Measurements from ENCODE around the gene AGRN.
"Not testable (repeated sequence)": the region's sequence is repeated elsewhere in the genome, so short reads cannot be mapped to it uniquely, and the experiment has no call there.

- TF ChIP-seq ZFP30 (CRISPR knock-in tag; IDR thresholded peaks at IDR 0.05); CREB5 (CRISPR knock-in tag; IDR thresholded peaks at IDR 0.05; ENCODE audit: low read depth); ZFP3 (CRISPR knock-in tag; IDR thresholded peaks at IDR 0.05); RARB (CRISPR knock-in tag; IDR thresholded peaks at IDR 0.05); ZC3H10 (CRISPR knock-in tag; IDR thresholded peaks at IDR 0.05); ISL1 (CRISPR knock-in tag; IDR thresholded peaks at IDR 0.05); ARNTL (CRISPR knock-in tag; IDR thresholded peaks at IDR 0.05; ENCODE audit: borderline replicate concordance, low read depth); TCF4 (CRISPR knock-in tag; IDR thresholded peaks at IDR 0.05; ENCODE audit: borderline replicate concordance); GLIS3 (CRISPR knock-in tag; IDR thresholded peaks at IDR 0.05); ESRRG (CRISPR knock-in tag; IDR thresholded peaks at IDR 0.05): not testable (repeated sequence)
- TF ChIP-seq, protein P1, sequence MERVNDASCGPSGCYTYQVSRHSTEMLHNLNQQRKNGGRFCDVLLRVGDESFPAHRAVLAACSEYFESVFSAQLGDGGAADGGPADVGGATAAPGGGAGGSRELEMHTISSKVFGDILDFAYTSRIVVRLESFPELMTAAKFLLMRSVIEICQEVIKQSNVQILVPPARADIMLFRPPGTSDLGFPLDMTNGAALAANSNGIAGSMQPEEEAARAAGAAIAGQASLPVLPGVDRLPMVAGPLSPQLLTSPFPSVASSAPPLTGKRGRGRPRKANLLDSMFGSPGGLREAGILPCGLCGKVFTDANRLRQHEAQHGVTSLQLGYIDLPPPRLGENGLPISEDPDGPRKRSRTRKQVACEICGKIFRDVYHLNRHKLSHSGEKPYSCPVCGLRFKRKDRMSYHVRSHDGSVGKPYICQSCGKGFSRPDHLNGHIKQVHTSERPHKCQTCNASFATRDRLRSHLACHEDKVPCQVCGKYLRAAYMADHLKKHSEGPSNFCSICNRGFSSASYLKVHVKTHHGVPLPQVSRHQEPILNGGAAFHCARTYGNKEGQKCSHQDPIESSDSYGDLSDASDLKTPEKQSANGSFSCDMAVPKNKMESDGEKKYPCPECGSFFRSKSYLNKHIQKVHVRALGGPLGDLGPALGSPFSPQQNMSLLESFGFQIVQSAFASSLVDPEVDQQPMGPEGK (CRISPR knock-in tag; IDR thresholded peaks at IDR 0.05; ENCODE audit: borderline replicate concordance), result not testable (repeated sequence)
- TF ChIP-seq, protein P2, sequence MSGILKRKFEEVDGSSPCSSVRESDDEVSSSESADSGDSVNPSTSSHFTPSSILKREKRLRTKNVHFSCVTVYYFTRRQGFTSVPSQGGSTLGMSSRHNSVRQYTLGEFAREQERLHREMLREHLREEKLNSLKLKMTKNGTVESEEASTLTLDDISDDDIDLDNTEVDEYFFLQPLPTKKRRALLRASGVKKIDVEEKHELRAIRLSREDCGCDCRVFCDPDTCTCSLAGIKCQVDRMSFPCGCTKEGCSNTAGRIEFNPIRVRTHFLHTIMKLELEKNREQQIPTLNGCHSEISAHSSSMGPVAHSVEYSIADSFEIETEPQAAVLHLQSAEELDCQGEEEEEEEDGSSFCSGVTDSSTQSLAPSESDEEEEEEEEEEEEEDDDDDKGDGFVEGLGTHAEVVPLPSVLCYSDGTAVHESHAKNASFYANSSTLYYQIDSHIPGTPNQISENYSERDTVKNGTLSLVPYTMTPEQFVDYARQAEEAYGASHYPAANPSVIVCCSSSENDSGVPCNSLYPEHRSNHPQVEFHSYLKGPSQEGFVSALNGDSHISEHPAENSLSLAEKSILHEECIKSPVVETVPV (CRISPR knock-in tag; IDR thresholded peaks at IDR 0.05), result not testable (repeated sequence)
- TF ChIP-seq, protein P3, sequence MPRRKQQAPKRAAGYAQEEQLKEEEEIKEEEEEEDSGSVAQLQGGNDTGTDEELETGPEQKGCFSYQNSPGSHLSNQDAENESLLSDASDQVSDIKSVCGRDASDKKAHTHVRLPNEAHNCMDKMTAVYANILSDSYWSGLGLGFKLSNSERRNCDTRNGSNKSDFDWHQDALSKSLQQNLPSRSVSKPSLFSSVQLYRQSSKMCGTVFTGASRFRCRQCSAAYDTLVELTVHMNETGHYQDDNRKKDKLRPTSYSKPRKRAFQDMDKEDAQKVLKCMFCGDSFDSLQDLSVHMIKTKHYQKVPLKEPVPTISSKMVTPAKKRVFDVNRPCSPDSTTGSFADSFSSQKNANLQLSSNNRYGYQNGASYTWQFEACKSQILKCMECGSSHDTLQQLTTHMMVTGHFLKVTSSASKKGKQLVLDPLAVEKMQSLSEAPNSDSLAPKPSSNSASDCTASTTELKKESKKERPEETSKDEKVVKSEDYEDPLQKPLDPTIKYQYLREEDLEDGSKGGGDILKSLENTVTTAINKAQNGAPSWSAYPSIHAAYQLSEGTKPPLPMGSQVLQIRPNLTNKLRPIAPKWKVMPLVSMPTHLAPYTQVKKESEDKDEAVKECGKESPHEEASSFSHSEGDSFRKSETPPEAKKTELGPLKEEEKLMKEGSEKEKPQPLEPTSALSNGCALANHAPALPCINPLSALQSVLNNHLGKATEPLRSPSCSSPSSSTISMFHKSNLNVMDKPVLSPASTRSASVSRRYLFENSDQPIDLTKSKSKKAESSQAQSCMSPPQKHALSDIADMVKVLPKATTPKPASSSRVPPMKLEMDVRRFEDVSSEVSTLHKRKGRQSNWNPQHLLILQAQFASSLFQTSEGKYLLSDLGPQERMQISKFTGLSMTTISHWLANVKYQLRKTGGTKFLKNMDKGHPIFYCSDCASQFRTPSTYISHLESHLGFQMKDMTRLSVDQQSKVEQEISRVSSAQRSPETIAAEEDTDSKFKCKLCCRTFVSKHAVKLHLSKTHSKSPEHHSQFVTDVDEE (CRISPR knock-in tag; IDR thresholded peaks at IDR 0.05), result not testable (repeated sequence)
These were observed 84.2 kb downstream of the AGRN start for GRCh38 chr1:1104152-1104551.

Data from SK-N-SH treated with all-trans-retinoic acid at 6 μM for 48 hours (cell line).